Activated CD4-positive, alpha-beta T cell treated with anti-CD3 and anti-CD28 coated beads for 4 hours (primary cell): ENCODE results near the gene SRRT.
"Not testable (repeated sequence)": the region's sequence is repeated elsewhere in the genome, so short reads cannot be mapped to it uniquely, and the experiment has no call there.

Source experiments
- DNase-seq, 2 donors: peaks; one replicate each; pipeline ENCODE4 v3.0.0-alpha.2; 2020

SRRT gene

DNA sequence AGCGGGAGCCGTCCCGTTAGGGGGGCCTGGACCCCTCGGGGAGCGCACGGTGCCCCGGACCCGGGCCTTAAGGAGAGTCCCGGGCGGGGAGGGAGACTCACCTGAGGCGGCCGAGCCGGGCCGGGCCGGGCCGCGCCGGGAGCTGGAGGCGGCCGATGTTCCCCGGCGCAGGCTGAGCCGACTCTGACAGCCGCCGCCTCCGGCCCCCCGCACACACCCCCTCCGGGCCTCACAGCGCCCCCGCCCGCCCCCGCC lies 20.7 kb downstream of the SRRT start, which contains the start of gene ACHE:
Gene ACHE, minus strand, starts transcription at position 188 of the 255 bp plus-strand sequence. CDS start 1,656 bp downstream, outside the sequence.
- no peak for DNase-seq

DNA sequence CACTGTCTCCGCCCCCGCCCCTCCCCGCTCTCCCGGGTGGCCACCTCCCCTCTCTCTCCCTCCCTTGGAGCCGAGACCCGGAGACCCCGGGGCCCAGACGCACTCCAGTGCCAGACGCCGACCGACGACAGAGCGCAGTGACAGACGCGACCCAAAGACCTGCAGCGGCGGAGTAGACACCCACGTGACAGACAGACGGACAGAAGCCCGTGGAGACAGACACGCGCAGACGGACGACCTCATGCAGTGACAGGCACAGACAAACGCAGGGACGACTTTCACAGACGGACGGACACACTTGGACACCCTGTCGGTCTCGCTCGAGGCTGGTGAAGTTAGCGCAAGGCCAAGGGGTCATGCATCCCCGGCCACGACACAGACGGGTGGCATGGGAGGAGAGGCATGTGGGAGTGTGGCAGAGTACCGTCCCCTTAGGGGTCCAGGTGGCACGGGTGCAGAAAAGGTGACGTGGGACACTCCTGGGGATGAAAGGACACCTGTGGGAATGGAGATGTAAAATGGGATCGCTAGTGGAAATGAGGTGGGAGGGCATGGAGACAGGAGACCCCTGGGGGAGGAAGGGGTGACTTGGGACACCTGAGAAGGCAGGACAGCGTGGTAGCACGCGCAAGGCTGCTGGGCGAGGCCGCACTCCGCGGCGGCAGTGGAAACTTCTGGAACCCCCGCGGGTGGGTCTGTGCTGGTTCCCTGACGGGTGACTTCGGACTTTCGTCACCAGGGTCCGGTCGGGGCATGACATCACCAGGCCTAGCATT lies 21.2 kb downstream of the SRRT start:
- no peak for DNase-seq

DNA sequence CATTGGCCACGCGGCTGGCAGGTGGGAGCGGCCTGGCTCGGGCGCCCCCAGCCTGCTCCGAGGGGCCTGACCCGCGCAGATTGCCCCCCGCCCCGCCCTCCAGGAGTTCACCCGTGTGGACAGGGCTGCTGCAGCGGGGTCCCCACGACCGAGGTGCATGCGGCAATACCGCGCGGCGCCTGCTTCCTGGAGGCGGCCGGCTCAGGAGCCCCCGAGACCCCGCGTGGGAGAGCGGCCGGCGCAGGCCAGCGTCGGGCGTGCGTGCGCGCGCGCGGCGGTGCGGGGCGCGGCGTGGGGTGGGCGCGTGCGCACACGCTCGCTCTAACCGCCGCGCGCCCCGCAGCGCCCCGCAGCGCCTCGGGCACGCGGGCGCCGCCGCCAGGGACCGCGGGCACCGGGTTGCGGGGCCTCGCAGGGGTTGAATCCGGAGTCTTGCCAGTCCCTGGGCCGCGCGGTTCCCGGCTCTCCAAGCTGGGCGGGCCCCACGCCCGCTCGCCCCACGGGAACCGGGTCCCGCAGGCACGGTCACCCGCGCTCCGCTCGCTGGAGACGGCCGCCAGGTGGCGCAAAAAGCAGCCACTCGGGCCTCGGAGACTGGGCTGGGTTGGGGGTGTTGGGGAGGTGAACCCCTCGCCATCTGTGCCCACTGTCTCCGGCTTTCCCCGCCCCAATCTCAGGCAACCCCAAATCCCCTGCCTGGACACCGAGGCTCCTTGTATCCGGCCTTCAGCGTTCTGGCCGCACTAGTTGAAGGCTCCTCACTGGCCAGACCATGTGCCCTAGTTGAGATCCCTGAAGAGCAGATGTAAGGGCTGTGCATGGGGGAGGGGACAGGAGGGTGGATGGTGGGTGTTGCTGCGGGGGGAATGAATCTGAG lies 22.1 kb downstream of the SRRT start:
- DNase-seq: peak in 1 of 2 donors; percentile 45

DNA sequence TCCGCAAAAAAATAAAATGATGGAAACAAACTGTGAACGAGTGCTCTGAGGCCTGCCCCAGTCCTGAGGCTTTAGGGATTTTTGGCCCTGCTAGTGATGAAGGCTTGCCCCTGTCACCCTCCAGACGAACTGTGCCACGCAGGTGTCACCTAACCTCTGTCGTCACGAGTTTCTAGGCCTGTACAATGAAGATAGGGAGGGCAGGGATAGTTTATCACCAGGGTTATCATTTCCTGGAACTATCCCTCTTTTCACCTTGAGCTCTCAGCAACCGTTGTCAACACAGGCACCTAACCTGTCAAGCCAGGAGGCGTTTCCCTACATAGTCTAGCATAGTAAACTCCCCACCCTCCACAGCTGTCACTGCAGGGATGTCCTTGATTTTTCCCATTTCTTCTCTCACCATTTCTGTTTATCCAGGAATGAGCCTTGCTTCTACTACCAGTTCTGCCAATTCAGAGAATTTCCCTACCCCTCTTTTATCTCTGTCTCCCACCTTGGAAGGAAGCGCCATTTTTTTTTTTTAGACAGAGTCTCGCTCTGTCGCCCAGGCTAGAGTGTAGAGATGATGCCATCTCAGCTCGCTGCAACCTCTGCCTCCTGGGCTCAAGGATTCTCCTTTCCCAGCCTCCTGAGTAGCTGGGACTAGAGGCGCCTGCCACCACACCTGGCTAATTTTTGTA lies 23.0 kb downstream of the SRRT start:
- no peak for DNase-seq

DNA sequence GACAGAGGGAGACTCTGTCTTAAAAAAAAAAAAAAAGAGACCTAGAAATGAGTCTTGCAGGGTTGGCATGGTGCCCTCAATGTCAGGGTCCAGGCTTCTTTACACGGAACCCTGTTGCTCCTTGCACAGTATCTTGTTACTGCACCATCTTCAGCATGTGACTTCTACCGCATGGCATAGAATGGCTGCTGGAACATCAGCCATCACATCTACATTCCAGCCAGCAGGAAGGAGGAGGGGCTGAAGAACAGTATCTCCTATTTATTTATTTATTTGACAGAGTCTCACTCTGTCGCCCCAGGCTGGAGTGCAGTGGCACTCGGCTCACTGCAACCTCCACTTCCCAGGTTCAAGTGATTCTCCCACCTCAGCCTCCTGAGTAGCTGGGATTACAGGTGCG lies 24.5 kb downstream of the SRRT start:
- DNase-seq: no peak

DNA sequence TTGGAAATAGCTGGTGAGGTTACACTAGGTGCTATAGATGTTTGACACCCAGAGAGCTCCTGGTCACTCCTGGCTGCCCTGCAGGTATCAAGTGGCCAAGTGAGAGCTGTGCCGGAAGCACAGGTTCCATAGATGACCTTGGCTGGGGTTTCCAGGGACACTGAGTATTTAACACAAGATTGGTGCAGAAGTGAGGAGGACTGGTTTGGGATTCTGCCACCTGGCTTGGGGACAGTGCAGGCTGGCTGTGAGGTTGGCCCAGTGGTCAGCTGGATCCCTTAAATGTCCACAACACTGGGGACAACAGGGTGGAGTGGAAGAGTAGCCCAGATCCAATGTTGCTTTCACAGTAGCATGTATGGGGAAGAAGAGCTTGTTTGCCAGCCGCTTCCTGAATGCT lies 26.1 kb downstream of the SRRT start:
- no peak for DNase-seq

DNA sequence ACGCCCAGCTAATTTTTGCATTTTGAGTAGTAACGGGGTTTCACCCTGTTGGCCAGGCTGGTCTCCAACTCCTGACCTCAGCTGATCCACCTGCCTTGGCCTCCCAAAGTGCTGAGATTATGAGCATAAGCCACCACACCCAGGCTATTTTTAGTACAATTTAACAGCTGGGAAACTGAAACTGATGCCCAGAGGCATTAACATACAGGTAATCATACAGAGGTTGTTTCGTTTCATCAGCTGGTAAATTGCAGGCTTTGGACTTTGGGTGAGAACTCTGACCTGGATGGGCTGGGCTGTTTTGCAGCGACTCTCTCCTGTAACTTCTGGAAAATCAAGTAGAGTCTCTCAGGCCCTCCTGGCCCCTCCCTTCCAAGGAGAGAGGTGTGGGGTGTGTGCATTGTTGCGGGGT lies 27.0 kb downstream of the SRRT start:
- DNase-seq: no peak

DNA sequence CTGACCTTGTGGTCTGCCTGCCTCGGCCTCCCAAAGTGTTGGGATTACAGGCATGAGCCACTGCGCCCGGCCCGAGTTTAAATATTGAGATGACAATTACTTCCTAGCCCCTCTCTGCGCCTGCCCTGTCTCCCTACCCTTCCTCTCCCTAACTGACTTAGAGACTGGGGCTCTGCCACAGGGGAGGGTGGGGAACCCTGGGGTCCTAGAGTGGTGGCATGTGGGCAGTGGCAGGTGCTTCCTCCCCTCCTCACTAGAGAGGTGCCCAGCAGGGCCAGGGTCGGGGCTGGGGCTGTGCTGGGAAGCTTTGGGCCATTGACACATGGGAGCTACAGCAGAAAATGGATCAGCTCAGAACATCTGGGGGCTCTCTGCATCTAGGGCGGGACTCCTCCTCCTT lies 27.7 kb downstream of the SRRT start:
- no peak for DNase-seq

DNA sequence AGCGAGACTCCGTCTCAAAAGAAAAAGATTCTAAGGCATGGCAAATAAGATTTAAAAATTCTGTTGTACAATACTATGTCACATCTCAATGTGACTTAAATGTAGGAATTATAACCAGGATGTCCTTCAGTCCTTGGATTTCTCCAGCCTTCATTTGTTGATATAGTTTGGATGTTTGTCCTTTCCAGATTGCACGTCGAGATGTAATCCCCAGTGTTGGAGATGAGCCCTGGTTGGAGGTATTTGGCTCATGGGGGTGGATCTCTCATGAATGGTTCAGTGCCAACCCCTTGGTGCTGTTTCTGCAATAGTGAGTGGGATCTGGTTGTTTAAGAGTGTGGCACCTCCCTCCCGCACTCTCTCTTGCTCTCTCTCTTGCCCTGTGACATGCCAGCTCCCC lies 33.6 kb downstream of the SRRT start:
- DNase-seq: no peak

DNA sequence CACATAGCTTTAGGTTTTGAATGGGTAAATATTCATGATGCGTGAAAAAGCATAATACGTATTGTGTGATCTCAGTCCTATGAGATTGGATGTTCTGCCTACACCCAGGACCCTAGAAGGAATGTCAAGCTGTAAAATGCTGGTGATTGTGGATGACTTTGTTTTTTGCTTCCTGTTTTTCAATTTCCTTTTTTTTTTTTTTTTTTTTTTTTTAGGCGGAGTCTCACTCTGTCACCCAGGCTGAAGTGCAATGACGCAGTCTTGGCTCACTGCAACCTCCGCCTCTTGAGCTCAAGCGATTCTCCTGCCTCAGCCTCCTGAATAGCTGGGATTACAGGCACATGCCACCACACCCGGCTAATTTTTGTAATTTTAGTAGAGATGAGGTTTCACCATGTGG lies 35.5 kb downstream of the SRRT start:
- DNase-seq: not testable (repeated sequence)

DNA sequence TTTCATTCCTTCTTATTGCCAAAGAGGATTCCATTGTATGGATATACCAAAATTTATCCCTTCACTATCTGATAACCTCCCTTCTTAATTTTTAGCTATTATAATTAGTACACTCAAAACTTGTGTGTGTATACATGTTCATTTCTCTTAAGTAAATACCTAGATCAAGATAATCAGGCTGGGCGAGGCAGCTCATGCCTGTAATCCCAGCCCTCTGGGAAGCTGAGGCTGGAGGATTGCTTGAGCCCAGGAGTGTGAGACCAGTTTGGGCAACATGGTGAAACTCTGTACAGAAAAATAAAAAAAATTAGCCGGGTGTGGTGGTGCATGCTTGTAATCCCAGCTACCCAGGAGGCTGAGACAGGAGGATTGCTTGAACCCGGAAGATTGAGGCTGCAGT lies 36.6 kb downstream of the SRRT start:
- no peak for DNase-seq

DNA sequence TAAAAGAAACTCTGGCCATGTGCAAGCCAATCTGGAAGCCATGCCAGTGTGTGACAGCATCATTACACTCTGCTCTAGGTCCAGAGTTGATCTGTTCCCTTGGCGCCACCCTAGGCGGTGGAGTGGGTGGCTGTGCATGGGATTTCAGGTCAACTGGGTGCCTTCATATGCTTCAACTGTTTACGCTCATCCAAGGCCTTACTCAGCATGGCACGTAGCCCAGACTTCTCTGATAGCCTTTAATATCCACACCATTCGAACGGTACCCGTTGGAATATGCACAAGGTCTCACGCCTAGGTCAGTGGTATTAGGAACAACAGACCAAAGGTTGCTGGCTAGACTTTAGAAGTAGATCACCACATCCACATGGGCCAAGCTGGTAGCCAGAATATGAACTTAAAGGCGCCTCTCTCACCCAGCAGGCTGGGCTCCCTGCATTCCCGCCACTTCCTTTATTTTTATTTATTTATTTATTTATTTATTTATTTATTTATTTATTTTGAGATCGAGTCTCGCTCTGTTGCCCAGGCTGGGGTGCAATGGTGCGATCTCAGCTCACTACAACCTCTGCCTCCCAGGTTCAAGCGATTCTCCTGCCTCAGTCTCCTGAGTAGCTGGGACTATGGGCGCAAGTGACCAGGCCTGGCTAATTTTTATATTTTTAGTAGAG lies 39.4 kb downstream of the SRRT start:
- no peak for DNase-seq

DNA sequence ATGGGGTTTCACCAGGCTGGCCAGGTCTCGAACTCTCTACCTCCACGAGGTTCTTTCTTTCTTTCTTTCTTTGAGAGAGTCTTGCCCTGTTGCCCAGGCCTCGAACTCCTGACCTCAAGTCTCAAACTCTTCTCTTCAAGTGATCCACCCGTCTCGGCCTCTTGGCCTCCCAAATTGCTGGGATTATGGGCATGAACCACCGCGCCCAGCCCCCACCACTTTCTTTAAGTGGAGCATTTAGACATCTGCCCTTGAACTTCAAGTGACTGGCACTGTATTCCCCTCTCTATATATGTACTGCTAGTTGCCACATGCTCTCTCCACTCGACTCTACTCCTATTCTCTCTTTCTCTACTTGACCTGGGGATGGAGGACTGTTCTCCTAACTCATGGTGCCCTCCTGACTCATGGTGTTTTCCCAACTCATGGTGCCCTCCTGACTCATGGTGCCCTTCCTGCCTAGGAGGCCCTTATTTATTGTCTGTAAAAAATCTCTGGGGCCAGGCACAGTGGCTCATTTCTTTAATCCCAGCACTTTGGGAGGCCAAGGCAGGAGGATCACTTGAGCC lies 40.1 kb downstream of the SRRT start:
- no peak for DNase-seq

DNA sequence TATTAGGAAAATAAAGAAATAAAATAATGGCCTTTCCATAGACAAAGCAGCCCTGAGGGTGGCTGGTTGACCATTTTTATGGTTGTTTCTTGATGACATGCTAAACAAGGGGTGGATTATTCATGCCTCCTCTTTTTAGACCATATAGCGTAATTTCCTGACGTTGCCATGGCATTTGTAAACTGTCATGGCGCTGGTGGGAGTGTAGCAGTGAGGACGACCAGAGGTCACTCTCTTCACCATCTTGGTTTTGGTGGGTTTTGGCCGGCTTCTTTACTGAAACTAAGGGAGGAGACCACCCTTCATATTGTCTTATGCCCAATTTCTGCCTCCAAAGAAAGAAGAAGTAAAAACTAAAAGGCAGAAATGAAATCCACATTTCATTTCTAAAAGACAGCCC lies 44.4 kb downstream of the SRRT start:
- DNase-seq: not testable (repeated sequence)

DNA sequence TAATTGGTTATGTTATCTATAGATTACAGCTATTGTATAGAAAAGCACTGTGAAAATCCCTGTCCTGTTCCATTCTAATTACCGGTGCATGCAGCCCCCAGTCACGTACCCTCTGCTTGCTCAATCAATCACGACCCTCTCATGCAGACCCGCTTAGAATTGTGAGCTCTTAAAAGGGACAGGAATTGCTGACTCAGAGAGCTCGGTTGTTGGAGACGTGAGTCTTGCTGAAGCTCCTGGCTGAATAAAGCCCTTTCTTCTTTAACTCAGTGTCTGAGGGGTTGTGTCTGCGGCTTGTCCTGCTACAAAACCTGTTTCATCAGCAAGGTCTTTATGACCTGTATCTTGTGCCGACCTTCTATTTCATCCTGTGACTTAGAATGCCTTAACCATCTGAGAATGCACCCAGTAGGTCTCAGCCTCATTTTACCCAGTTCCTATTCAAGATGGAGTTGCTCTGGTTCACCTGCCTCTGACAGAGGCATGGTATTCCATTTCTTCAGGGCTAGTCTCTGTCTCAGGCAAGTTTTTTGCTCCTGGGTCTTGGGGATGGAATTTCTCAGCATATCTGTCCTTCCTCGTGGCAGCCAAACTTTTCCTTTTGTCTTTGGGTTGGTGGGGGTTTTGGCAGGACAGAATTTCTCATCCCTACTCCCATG lies 45.0 kb downstream of the SRRT start:
- DNase-seq: not testable (repeated sequence)

DNA sequence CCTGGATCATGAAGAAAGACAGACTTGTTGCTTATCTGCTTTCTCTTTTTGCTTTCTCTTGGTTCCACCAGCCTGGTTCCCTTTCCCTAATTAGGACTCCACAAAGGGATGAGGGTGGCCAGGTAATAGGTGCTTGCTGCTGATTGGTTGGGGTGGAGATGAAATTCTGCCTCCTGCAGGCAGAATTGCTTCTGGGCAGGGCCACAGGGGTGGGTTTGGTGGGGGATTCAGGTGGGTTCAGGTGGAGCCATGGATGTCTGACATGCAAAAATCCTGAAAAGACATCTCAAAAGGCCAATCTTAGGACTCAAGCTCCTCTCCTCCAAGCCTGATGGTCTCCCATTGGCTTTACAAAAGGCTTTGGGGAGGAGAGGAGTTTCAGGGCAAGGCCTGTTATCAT lies 46.1 kb downstream of the SRRT start:
- DNase-seq: no peak

DNA sequence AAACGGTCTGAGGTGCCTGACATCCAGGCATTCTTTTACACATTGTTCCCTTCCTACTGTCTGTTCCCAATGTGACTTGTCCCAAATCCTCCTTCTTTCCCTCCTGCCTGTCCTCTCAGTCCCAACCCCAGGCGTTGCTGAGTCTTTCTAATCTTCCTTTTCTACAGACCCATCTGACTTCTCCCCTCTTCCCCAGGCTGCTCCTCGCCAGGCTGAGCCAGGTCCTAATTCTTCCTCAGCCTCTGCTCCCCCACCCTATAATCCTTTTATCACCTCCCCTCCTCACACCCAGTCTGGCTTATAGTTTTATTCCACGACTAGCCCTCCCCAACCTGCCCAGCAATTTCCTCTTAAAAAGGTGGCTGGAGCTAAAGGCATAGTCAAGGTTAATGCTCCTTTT lies 48.7 kb downstream of the SRRT start:
- DNase-seq: not testable (repeated sequence)

DNA sequence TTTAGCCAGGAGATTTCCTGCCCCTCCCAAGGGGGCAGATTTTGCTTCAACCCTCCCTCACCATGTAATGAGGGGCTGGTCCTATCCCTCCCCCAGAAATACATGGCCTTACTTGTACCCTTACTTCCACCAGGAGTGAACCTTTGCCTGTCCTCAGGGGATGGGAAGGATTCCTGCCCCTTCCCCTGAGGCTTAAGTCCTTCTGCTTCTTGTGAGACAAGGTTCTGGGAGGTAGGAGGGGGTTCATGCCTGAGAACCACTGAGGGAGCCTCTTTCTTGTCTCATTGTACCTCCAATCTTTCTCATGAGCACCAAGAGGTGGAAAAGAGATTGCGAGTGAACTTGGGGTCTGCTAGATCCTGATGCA lies 54.9 kb downstream of the SRRT start:
- DNase-seq: no peak

DNA sequence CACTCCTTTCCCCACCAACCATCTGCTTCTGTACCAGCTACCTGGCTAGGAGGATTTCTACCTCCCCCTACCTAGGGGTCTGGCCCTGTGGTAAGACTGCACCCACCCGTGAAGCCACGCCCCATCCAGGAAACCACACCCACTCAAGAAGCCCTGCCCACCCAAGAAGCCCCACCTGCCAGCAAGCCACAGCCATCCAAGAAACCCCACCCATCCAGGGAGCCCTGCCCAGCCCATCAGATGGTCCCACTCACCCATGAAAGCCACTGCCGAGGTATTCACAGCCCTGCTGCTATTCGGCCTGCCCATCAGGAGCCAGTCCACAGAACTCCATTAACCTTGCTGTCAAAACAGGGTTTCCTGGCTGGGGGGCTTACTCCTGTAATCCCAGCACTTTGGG lies 58.8 kb downstream of the SRRT start:
- no peak for DNase-seq

DNA sequence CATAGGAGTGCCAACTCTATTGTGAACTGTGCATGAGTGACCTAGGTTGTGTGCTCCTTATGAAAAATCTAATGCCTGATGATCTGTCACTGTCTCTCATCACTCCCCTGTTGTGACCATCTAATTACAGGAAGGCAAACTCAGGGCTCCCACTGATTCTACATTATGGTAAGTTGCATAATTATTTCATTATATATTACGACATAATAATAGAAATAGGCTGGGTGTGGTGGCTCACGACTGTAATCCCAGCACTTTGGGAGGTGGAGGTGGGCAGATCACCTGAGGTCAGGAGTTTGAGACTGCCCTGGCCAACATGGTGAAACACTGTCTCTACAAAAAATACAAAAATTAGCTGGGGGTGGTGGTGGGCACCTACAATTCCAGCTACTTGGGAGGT lies 60.5 kb downstream of the SRRT start:
- not testable (repeated sequence) for DNase-seq

DNA sequence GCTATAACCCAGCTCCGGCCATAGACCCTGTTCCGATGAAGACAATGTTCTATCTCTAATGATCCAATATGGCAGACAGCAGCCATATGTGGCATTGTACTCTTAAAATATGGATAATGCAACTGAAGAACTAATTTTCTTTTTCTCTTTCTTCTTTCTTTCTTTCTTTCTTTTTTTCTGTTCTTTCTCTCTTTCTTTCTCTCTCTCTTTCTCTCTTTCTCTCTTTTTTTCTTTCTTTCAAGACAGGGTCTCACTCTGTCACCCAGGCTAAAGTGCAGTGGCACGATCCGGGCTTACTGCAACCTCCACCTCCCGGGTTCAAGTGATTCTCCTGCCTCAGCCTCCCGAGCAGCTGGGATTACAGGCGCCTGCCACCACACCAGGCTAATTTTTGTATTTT lies 61.3 kb downstream of the SRRT start:
- DNase-seq: not testable (repeated sequence)
